HEK293T (cell line): ENCODE data around the gene ADSL.

Source experiments
- ARNT ChIP-seq: fragments of 450-650 bp; IDR thresholded peaks from 2 replicates; pipeline ENCODE4 v1.6.1; 2017; ENCODE audit warnings: mild to moderate bottlenecking
- BHLHE40 ChIP-seq: fragments of 450-650 bp; IDR thresholded peaks from 2 replicates; pipeline ENCODE4 v1.6.1; 2016; ENCODE audit warnings: mild to moderate bottlenecking, moderate library complexity, borderline replicate concordance
- ELF4 ChIP-seq: fragments of 450-650 bp; IDR thresholded peaks from 2 replicates; pipeline ENCODE4 v1.6.1; 2017; ENCODE audit warnings: antibody characterized with exemption
- FOXA1 ChIP-seq: fragments of 450-650 bp; IDR thresholded peaks from 2 replicates; pipeline ENCODE4 v1.6.1; 2016; ENCODE audit warnings: mild to moderate bottlenecking
- FOXM1 ChIP-seq: fragments of 450-650 bp; IDR thresholded peaks from 2 replicates; pipeline ENCODE4 v1.6.1; 2017; ENCODE audit warnings: mild to moderate bottlenecking, borderline replicate concordance
- HDGF ChIP-seq: fragments of 450-650 bp; IDR thresholded peaks from 2 replicates; pipeline ENCODE4 v1.6.1; 2017; ENCODE audit warnings: antibody characterized with exemption, borderline replicate concordance
- L3MBTL2 ChIP-seq: fragments of 450-650 bp; conservative IDR thresholded peaks from 2 replicates; pipeline ENCODE4 v1.6.1; 2016; ENCODE audit warnings: mild to moderate bottlenecking
- SP1 ChIP-seq: fragments of 450-650 bp; IDR thresholded peaks from 2 replicates; pipeline ENCODE4 v1.6.1; 2017
- SUZ12 ChIP-seq: fragments of 450-650 bp; IDR thresholded peaks from 2 replicates; pipeline ENCODE4 v1.6.1; 2016; ENCODE audit warnings: mild to moderate bottlenecking
- TARDBP ChIP-seq: fragments of 450-650 bp; IDR thresholded peaks from 2 replicates; pipeline ENCODE4 v1.6.1; 2016
- TF ChIP-seq, protein P1 (sequence below): fragments of 450-650 bp; IDR thresholded peaks from 2 replicates; pipeline ENCODE4 v1.6.1; 2016

DNA sequence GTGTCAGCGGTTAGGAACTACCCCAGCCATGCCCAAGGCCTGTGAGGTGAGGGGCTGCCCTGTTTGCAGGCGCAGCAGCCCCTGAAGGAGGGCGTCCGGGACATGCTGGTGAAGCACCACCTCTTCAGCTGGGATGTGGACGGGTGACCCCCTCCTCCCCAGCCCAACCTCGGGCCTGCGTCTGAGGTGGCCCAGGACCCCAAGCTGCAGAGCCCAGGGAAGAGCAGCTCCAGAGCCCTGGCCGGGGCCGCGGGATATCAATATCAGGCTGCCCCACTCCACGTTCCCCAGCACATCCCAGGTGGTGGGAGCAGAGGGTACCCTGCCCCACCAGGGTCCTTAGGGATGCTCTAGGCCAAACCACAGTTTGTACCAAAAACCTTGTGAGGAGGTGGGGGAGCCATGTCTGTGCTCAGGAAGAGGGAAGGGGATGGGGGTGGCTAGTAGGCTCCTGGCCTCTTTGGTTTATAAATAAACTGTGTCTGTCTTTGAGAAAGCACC is 63.4 kb downstream of the ADSL start:
- TF ChIP-seq TARDBP (no peak), HDGF (no peak), FOXM1 (no peak), L3MBTL2 (no peak), ELF4 (no peak), SP1 (no peak), BHLHE40 (no peak), FOXA1 (no peak), SUZ12 (no peak), ARNT (no peak)
- TF ChIP-seq, protein P1, sequence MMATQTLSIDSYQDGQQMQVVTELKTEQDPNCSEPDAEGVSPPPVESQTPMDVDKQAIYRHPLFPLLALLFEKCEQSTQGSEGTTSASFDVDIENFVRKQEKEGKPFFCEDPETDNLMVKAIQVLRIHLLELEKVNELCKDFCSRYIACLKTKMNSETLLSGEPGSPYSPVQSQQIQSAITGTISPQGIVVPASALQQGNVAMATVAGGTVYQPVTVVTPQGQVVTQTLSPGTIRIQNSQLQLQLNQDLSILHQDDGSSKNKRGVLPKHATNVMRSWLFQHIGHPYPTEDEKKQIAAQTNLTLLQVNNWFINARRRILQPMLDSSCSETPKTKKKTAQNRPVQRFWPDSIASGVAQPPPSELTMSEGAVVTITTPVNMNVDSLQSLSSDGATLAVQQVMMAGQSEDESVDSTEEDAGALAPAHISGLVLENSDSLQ: no peak
